Measurements from ENCODE around the gene MRPS18A. TPM values are rescaled to one million over a fixed set of nuclear protein-coding genes. Genes with fewer than 3 reads are reported as not detected.
A peak's percentile ranks its signal among the peaks of the same experiment; 100 is the strongest.

The MRPS18A gene
- total and polyA plus RNA-seq, 2 donors: 33.3 to 55.8 TPM

GRCh38 chr6:43676962-43677606 lies 10.5 kb downstream of the MRPS18A start:
- 85% methylated on average over 7 of the region's 7 CpGs for WGBS
- no peak overlapping the region for H3K4me3 ChIP-seq (ENCODE audit: low read depth, low read length)
- H3K4me1 ChIP-seq (ENCODE audit: insufficient read depth): no peaks in the 10 kb centered on the region
- no peaks in the 10 kb centered on the region for H3K36me3 ChIP-seq (ENCODE audit: insufficient read depth)
- no peak for DNase-seq (ENCODE audit: extremely low spot score)
- no peak overlapping the region for H3K27ac ChIP-seq (ENCODE audit: low read depth)

DNA sequence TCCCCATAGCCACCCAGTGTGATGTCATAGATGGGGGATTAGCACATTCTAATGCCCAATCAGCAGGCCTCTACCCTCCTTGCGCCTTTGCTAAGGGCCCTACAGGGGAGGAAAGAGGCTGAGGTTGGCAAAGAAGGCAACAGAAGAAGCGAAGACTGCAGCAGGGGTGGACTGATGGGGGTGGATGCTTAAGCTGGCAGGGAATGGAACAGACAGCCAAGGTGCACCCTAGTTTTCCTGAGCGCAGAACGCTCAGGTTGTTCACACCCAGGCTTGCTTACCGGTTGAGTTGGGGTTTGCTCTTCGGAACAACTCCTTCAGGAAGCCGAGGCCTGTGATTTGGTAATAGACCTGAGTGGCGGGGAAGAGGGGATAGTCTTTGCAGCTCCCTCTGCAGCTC lies 12.7 kb downstream of the MRPS18A start:
- Histone ChIP-seq H3K4me3 (ENCODE audit: low read depth, low read length) (no peak overlapping the region), H3K4me1 (ENCODE audit: insufficient read depth) (no peaks in the 10 kb centered on the region), H3K36me3 (ENCODE audit: insufficient read depth) (no peaks in the 10 kb centered on the region), H3K27ac (ENCODE audit: low read depth) (no peak overlapping the region)
- DNase-seq (ENCODE audit: extremely low spot score): no peak
- WGBS: 95% methylated on average over 8 of the region's 8 CpGs

GRCh38 chr6:43674291-43674690 lies 13.3 kb downstream of the MRPS18A start:
- Histone ChIP-seq H3K27ac (ENCODE audit: low read depth) (no peak overlapping the region), H3K4me1 (ENCODE audit: insufficient read depth) (no peaks in the 10 kb centered on the region), H3K4me3 (ENCODE audit: low read depth, low read length) (no peak overlapping the region), H3K36me3 (ENCODE audit: insufficient read depth) (no peaks in the 10 kb centered on the region)
- 89% methylated on average over 2 of the region's 2 CpGs for WGBS
- DNase-seq (ENCODE audit: extremely low spot score): no peak

GRCh38 chr6:43673444-43674084 lies 14.0 kb downstream of the MRPS18A start:
- Histone ChIP-seq H3K27ac (ENCODE audit: low read depth) (no peak overlapping the region), H3K36me3 (ENCODE audit: insufficient read depth) (no peaks in the 10 kb centered on the region), H3K4me1 (ENCODE audit: insufficient read depth) (no peaks in the 10 kb centered on the region), H3K4me3 (ENCODE audit: low read depth, low read length) (no peak overlapping the region)
- 67% methylated on average over 15 of the region's 15 CpGs for WGBS
- no peak for DNase-seq (ENCODE audit: extremely low spot score)

GRCh38 chr6:43671801-43672690 lies 15.5 kb downstream of the MRPS18A start:
- no peak overlapping the region for H3K4me3 ChIP-seq (ENCODE audit: low read depth, low read length)
- no peaks in the 10 kb centered on the region for H3K4me1 ChIP-seq (ENCODE audit: insufficient read depth)
- no peak for DNase-seq (ENCODE audit: extremely low spot score)
- no peaks in the 10 kb centered on the region for H3K36me3 ChIP-seq (ENCODE audit: insufficient read depth)
- 85% methylated on average over 16 of the region's 16 CpGs for WGBS
- H3K27ac ChIP-seq (ENCODE audit: low read depth): no peak overlapping the region

- 92% methylated on average over 8 of the region's 8 CpGs for WGBS
- no peak for DNase-seq (ENCODE audit: extremely low spot score)
- Histone ChIP-seq H3K36me3 (ENCODE audit: insufficient read depth) (no peaks in the 10 kb centered on the region), H3K27ac (ENCODE audit: low read depth) (no peak overlapping the region), H3K4me1 (ENCODE audit: insufficient read depth) (no peaks in the 10 kb centered on the region), H3K4me3 (ENCODE audit: low read depth, low read length) (no peak overlapping the region)
These were observed 16.4 kb downstream of the MRPS18A start for GRCh38 chr6:43671011-43671800.

DNA sequence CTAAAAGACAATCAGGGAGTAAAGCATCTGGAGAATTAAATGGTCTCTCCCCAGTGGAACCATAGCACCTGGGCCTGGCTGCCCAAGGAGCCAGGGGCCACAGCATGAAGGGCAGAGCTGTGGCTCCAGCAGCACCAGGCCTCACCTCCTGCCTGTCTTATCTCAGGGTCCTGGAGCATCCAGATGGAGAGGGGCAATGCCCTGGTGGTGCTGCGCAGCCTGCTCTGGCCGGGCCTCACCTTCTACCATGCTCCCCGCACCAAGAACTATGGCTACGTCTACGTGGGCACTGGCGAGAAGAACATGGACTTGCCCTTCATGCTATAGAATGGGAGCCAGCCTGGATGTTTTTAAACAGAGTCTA lies 17.0 kb downstream of the MRPS18A start:
- H3K27ac ChIP-seq (ENCODE audit: low read depth): no peak overlapping the region
- WGBS: 97% methylated on average over 6 of the region's 6 CpGs
- DNase-seq (ENCODE audit: extremely low spot score): no peak
- H3K4me3 ChIP-seq (ENCODE audit: low read depth, low read length): no peak overlapping the region
- no peaks in the 10 kb centered on the region for H3K36me3 ChIP-seq (ENCODE audit: insufficient read depth)
- H3K4me1 ChIP-seq (ENCODE audit: insufficient read depth): no peaks in the 10 kb centered on the region

DNA sequence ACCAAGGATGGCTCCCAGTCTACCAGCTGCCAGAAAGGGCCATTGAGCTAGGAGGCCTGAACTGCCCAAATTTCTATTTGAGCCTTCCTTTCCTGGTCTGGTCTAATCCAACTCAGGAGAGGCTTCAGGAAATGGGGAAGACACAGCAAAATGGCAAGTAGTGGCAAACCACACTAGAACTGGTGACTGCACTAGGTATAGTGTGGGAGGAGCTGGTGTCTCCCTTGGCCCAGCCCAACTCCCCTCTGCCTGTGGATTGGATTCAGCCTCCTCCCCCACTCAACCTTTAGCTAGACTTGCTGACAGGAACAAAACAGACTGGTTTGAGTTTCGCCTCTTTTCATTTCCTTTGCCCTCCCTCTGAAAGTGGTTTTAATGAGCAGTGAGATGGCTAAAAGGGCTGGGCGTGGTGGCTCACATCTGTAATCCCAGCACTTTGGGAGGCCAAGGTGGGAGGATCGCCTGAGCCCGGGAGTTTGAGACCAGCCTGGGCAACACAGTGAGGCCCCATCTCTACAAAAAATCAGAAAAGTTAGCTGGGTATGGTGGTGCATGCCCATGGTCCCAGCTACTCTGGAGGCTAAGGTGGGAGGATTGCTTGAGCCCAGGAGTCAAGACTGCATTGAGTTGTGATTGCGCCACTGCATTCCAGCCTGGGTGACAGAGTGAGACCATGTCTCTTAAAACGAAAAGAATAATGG lies 17.5 kb downstream of the MRPS18A start:
- 77% methylated on average over 6 of the region's 6 CpGs for WGBS
- no peaks in the 10 kb centered on the region for H3K4me1 ChIP-seq (ENCODE audit: insufficient read depth)

DNA sequence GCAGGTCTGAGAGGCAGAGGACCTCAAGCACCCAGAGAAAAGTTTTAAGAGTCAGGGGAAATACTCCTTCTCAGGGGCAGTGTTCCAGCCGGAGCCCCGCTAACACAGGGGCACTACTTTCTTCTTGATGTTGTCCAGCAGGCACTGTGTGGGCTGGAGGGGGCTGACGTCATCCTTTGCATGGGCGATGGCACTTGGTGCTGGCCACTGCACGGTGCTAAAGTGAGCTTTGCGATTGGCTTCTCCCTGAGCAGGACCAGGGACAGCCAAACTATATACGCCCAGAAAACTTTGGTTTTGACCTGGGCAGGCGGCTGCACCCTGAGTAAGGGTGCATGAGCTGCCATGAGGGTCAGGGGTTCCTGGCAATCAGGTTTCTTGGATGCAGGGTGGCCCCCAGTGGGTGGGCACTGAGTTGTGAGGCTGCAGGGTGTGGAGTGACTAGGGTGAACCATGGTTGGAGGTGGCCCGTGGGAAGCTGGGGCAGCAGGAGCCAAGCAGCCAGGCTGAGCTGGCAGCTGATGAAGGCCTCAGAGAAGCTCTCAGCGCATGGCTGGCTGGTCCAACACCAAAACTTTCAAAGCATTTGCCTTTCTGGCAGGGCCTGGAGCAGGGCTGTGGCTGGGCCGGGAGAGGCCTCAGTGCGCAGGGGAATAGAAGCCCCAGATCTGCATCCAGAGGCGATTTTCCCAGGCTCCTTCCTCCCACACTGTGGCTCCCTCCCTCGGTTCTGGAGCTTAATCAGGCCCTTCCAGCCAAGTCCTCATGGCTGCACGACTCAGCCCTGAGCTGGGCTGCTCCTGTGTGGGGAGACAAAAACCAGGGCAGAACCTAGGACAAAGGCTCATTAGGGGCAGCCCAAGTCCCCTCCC lies 18.3 kb downstream of the MRPS18A start:
- peak overlapping the region; percentile 55 for H3K27ac ChIP-seq (ENCODE audit: low read depth)
- H3K4me3 ChIP-seq (ENCODE audit: low read depth, low read length): no peak overlapping the region
- no peaks in the 10 kb centered on the region for H3K4me1 ChIP-seq (ENCODE audit: insufficient read depth)
- WGBS: 34% methylated on average over 15 of the region's 15 CpGs
- H3K36me3 ChIP-seq (ENCODE audit: insufficient read depth): no peaks in the 10 kb centered on the region
- DNase-seq (ENCODE audit: extremely low spot score): no peak

More for the DNA sequence above, 17.5 kb downstream of the MRPS18A start:
- no peaks in the 10 kb centered on the region for H3K36me3 ChIP-seq (ENCODE audit: insufficient read depth)
- peak overlapping the region; percentile 55 for H3K27ac ChIP-seq (ENCODE audit: low read depth)
- peak; percentile 86 for DNase-seq (ENCODE audit: extremely low spot score)
- no peak overlapping the region for H3K4me3 ChIP-seq (ENCODE audit: low read depth, low read length)

- Histone ChIP-seq H3K4me3 (ENCODE audit: low read depth, low read length) (no peak overlapping the region), H3K27ac (ENCODE audit: low read depth) (peak overlapping the region; percentile 73), H3K4me1 (ENCODE audit: insufficient read depth) (no peaks in the 10 kb centered on the region), H3K36me3 (ENCODE audit: insufficient read depth) (no peaks in the 10 kb centered on the region)
- peak; percentile 73 for DNase-seq (ENCODE audit: extremely low spot score)
- 26% methylated on average over 17 of the region's 17 CpGs for WGBS
These were observed 19.2 kb downstream of the MRPS18A start for GRCh38 chr6:43668151-43669028.

GRCh38 chr6:43667245-43668150 lies 20.1 kb downstream of the MRPS18A start:
- DNase-seq (ENCODE audit: extremely low spot score): peak; percentile 57
- H3K27ac ChIP-seq (ENCODE audit: low read depth): peak overlapping the region; percentile 53
- 10% methylated on average over 16 of the region's 16 CpGs for WGBS
- no peaks in the 10 kb centered on the region for H3K36me3 ChIP-seq (ENCODE audit: insufficient read depth)
- no peaks in the 10 kb centered on the region for H3K4me1 ChIP-seq (ENCODE audit: insufficient read depth)
- H3K4me3 ChIP-seq (ENCODE audit: low read depth, low read length): no peak overlapping the region

All from urinary bladder (tissue), 4 donors.